Measurements from ENCODE around the gene COPG2. TPM values are rescaled to one million over a fixed set of nuclear protein-coding genes. Genes with fewer than 3 reads are reported as not detected.

Gene COPG2
- polyA plus RNA-seq, 1 donor from 2014 or later: 37.9 TPM

GRCh38 chr7:130544356-130544755, 124.2 kb downstream of the COPG2 start:
- no peak overlapping the region for H2AFZ ChIP-seq (ENCODE audit: low read depth, low read length)
- no peaks in the 10 kb centered on the region for H3K9me3 ChIP-seq (ENCODE audit: low read length)
- H3K4me3 ChIP-seq (ENCODE audit: low read length): no peak overlapping the region
- H3K9ac ChIP-seq (ENCODE audit: low read length): no peak overlapping the region
- no peaks in the 10 kb centered on the region for H3K9me2 ChIP-seq (ENCODE audit: insufficient read depth, low read length)
- TF ChIP-seq POLR2AphosphoS5 (IDR thresholded peaks at IDR 0.05) (no peak), MXI1 (conservative IDR thresholded peaks at IDR 0.05; ENCODE audit: poor library complexity, severe bottlenecking) (no peak), SMC3 (conservative IDR thresholded peaks at IDR 0.05; ENCODE audit: poor library complexity) (no peak), TAF1 (IDR thresholded peaks at IDR 0.05; ENCODE audit: low read depth) (no peak), EZH2 (IDR thresholded peaks at IDR 0.05; ENCODE audit: borderline replicate concordance, insufficient read depth, low read length, poor library complexity, severe bottlenecking) (no peak), CTCF (IDR thresholded peaks at IDR 0.05; ENCODE audit: poor library complexity, severe bottlenecking) (no peak), EP300 (conservative IDR thresholded peaks at IDR 0.05; ENCODE audit: poor library complexity, severe bottlenecking) (no peak), REST (IDR thresholded peaks at IDR 0.05; ENCODE audit: borderline replicate concordance) (no peak), RAD21 (conservative IDR thresholded peaks at IDR 0.05) (no peak)
- H3K4me2 ChIP-seq (ENCODE audit: low read length): no peak overlapping the region
- no peaks in the 10 kb centered on the region for H3K79me2 ChIP-seq (replicated peaks; ENCODE audit: insufficient read depth, low read length)
- no peak overlapping the region for H3K27ac ChIP-seq (ENCODE audit: low read length)
- H3K27me3 ChIP-seq (ENCODE audit: insufficient read depth, low read depth, low read length): no peaks in the 10 kb centered on the region
- no peaks in the 10 kb centered on the region for H3F3A ChIP-seq (ENCODE audit: insufficient read depth, low read length, poor library complexity, severe bottlenecking)
- H3K36me3 ChIP-seq (ENCODE audit: insufficient read depth, low read length): no peaks in the 10 kb centered on the region
- no peaks in the 10 kb centered on the region for H4K20me1 ChIP-seq (ENCODE audit: insufficient read depth)

GRCh38 chr7:130543487-130544010, 125.0 kb downstream of the COPG2 start:
- no peak for TF ChIP-seq EZH2 (IDR thresholded peaks at IDR 0.05; ENCODE audit: borderline replicate concordance, insufficient read depth, low read length, poor library complexity, severe bottlenecking)
- TF ChIP-seq TAF1 (IDR thresholded peaks at IDR 0.05; ENCODE audit: low read depth): no peak
- no peak for TF ChIP-seq SMC3 (conservative IDR thresholded peaks at IDR 0.05; ENCODE audit: poor library complexity)
- TF ChIP-seq MXI1 (conservative IDR thresholded peaks at IDR 0.05; ENCODE audit: poor library complexity, severe bottlenecking): no peak
- TF ChIP-seq CTCF (IDR thresholded peaks at IDR 0.05; ENCODE audit: poor library complexity, severe bottlenecking): no peak
- TF ChIP-seq EP300 (conservative IDR thresholded peaks at IDR 0.05; ENCODE audit: poor library complexity, severe bottlenecking): no peak
- no peak for TF ChIP-seq REST (IDR thresholded peaks at IDR 0.05; ENCODE audit: borderline replicate concordance)
- TF ChIP-seq RAD21 (conservative IDR thresholded peaks at IDR 0.05): no peak
- TF ChIP-seq POLR2AphosphoS5 (IDR thresholded peaks at IDR 0.05): no peak
- no peaks in the 10 kb centered on the region for H4K20me1 ChIP-seq (ENCODE audit: insufficient read depth)
- no peaks in the 10 kb centered on the region for H3F3A ChIP-seq (ENCODE audit: insufficient read depth, low read length, poor library complexity, severe bottlenecking)
- H3K4me3 ChIP-seq (ENCODE audit: low read length): no peak overlapping the region
- no peak overlapping the region for H3K4me2 ChIP-seq (ENCODE audit: low read length)
- no peaks in the 10 kb centered on the region for H3K27me3 ChIP-seq (ENCODE audit: insufficient read depth, low read depth, low read length)
- H3K79me2 ChIP-seq (replicated peaks; ENCODE audit: insufficient read depth, low read length): no peaks in the 10 kb centered on the region
- no peaks in the 10 kb centered on the region for H3K36me3 ChIP-seq (ENCODE audit: insufficient read depth, low read length)
- no peaks in the 10 kb centered on the region for H3K9me2 ChIP-seq (ENCODE audit: insufficient read depth, low read length)
- no peak overlapping the region for H3K9ac ChIP-seq (ENCODE audit: low read length)
- H3K9me3 ChIP-seq (ENCODE audit: low read length): no peaks in the 10 kb centered on the region
- H3K27ac ChIP-seq (ENCODE audit: low read length): no peak overlapping the region
- no peak overlapping the region for H2AFZ ChIP-seq (ENCODE audit: low read depth, low read length)
